GM18499 (cell line): Measurements from ENCODE around the gene PRDM16.

ENCODE experiments used
- ATAC-seq: cut with Tn5 transposase; IDR thresholded peaks from one replicate; pipeline ENCODE4 v1.9.1; 2021; ENCODE audit warnings: moderate number of reproducible peaks; ENCODE audit not compliant: insufficient read depth, unreplicated experiment

PRDM16 gene

DNA sequence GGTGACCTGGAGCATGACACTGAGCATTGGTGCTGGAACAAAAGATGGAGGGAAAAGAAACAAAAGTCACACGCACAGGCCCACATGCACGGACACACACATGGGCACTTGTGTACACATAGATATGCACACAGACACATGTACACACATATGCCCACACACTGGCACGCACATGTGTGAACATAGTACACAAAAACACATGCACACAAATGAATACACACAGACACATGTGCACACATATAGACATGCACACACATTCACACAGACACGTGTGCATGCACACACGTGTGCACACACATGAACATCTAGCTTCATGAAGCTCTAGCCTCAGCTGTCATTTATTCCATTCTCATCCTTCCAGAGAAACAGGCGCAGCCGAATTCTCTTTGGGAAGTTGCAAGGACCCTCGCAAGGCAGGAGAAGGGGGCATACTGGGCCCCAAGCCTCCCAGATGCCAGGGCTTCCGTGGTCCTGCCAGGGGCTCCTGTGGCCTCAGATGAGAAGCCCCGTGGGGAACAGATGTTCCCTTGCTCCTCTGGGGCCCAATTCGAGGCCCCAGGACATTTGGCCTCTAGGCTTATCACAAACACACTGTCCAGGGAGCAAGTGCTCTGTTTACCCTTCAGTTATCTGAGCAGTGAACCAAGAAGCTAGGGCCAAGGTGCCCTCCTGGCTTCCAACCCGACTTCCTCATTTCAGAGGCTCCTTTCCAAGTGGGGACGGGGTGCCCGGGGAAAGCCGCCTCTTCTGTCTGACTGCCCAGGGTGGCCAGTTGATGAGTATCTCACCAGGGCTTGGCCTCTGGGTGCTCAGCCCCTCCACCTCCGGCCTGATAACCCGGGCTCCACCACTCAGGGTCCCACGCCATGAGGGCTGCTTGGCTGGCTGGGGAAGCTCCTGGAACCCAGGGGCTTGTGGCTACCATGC is 269.1 kb downstream of the PRDM16 start:
- ATAC-seq, result no peak

DNA sequence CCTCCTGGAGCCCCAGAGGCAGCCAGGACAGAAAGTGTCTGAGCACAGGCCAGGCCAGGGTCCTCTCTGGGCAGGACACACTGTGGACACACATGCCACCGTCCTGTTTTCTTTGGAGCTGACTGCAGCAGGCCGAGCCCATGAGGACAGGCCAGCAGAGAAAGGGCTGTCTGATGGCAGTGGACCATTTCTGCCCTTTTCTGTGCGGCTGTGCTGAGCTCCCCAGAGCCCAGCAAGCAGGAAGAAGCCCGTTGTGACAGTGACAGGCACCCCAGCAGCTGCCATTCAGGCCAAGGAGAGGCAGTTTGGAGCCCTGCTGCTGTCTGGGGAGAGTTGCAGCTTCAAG is 269.7 kb downstream of the PRDM16 start:
- no peak for ATAC-seq

DNA sequence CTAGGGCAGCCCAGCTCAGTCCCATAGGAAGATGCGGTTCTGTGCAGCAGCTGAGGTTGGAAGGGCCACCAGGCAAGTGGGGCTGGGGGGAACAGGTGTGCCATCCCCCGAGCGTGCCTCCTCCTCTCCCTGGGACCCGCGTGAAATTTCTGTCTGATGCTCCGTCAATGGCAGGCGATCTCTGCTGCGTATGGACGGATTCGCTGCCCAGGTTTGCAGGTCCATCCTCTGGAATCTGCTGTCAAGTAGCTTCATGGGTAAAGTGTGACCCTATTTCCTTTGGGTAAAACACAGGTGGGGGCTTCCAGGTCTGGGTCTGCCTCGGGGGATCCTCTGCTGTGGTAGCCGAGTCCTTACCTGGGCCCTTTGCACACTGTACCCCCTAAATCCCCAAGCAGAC is 270.9 kb downstream of the PRDM16 start:
- ATAC-seq, result no peak

DNA sequence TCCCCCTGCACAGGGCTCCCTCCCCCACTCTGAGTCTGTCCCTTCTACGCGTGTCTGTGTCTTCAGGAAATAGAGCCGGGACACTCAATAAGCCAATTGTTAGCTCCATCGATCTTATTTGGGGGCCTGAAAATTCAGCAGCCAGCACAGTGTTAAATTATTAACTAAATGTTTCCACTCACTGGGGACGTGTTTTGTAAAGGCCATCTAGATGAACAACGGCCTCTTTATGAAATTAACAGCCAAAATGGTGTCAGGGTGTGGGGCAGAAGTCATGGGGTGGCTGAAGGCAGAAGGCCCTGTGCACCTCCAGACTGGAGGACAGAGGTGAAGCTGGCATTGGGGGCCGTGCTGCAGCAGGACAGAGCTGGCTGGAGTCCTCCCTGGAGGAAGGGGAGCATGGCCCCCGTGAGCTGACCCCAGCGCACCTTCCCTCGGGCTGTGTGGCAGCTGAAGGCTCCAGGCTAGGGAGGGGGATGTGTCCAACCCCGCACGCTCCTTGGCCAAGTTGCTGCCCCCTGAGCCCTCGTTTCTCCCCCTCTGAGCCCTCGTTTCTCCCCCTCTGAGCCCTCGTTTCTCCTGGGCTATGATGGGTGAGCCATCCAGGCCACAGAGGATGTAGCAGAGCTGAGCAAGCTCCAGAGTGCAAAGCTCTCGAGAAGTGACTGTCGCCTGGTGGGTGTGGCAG is 271.7 kb downstream of the PRDM16 start:
- no peak for ATAC-seq

DNA sequence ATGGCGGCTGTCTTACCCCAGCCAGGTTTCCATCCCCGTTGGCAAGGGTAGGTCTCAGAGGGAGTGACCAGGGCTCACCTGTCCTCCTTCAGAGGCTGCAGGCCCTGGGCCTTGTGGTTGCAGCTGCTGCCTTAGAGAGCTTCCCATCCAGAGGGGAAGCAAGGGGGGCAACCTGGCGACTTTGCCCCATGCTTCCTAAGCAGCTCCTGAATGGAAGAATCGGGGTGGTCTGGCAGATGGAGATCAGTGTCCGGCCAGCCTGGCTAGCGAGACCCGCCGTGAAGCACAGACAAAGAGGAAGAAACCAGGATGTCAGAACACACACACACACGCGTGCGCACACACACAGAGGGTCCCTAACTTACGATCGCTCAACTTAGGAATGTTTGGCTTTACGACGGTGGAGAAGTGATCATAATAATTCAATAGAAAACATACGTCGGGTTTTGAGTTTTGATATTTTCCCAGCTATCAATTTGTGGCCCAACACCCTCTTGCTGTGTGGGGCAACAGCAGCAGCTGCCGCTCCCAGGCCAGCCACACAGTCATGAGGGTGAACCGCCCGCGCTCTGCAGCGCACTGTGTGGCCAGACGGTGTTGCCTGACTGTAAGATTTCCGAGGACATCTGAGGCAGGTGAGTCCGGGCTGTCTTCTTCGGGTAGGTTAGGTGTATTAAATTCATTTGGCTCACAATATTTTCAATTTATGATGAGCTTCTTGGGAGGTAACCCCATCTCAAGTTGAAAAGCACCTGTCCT is 272.4 kb downstream of the PRDM16 start:
- ATAC-seq, result no peak

DNA sequence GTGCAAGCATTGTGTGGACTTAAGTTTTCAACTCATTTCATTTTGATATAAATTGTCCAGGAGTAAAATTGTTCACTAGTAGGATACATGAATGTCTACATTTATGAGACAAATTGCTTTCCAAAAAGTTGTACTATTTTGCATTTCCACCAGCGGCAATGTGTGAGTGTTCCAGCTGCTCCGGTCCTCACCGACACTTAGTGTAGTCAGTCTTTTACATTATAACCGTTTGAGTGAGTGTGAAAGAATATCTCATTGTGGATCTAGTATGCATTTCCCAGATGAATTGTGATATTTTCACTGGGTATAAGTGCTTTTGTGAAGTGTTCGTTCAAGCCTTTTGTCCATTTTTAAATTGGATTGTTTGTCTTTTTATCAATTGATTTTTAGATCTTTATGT is 274.0 kb downstream of the PRDM16 start:
- no peak for ATAC-seq

DNA sequence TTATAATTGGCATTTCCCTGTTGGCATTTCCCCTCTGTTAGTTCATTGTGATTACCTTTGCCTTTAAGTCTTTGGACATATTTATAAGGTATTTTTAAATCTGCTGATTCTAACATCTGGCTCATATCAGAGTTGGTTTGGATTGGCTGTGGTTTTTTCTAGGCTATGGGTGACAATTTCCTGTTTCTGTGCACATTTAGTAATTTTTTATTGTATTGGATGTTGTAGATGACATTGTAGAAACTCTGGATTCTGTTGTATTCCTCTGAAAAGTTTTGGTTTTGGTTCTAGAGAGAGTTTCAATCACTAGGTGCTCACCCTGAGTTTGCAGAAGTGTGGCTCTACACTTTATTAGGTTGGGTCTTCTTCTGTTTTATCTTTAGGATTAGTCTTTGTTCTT is 275.4 kb downstream of the PRDM16 start:
- no peak for ATAC-seq

DNA sequence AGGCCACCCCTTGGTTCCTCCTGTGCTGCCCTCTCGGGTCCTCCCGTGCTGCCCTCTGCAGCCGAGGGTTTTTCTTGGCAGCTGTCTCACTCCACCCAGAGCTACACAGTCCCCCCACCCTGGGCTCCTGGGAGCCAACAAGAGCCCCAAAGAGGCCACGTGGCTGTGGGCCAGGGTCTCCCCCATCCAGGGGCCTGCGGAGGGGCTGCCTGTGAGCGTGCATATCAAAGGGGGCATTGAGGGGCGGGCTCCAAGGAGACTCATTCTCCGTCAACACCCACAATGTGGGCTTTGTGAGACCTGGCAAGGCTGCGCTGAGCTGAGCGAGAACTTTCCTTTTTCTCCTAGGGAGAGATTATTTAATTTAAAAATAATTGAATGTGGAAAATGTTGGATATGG is 276.8 kb downstream of the PRDM16 start:
- ATAC-seq, result no peak

DNA sequence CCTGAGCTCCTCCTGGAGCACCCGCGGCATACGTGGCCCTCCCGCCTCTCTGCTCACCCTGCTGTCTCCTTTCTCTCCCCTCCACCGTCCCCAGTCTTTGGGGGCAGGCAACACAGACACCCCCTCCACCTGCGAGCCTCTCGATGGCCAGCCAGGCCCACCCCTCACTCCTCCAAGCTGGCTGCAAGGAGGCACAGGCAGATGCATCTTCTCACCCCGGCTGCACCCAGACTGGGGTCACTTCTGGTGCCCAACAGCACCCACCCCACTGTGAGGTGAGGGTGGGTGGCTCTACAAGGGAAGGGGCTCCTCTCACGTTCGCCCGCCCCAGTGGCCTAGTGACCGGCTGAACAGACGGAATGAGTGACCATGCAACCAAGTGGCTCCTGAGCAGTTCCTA is 277.5 kb downstream of the PRDM16 start:
- no peak for ATAC-seq

DNA sequence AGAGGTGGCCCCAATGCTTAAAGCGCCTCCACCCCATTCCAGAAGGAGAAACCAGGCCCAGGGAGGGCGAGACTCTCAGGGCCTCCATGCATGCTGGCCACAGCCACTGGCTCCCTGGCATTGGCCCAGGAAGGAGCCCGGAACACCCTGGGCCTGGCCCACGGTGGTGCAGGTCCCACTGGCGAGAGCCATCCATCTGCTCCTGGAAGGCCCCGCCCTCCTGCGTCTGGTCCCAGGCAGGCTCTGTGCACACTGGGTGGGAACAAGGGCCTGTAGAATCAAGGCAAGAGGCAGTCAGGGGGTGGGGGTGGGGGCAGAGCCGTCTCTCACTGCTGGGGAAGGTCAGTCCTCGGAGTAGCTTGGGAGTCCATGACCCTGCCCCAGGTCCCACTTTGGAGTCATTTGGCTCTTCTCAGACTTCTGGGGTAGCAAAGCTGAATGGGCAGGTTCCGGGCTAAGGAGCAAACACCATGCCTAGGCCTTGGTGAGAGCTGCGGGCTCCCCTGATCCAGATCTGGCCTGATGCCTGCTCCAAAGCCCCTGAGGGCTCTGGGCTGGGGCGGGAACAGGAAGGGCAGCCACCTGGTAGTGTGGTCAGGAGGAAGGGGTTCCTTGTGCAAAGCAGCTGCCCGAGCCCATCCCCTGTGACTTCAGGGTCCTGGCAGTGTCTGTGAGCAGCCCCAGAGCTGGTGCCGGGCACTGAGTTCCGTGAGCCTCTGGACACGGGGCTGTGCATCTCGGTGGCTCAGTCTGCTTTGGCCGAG is 278.4 kb downstream of the PRDM16 start:
- no peak for ATAC-seq

DNA sequence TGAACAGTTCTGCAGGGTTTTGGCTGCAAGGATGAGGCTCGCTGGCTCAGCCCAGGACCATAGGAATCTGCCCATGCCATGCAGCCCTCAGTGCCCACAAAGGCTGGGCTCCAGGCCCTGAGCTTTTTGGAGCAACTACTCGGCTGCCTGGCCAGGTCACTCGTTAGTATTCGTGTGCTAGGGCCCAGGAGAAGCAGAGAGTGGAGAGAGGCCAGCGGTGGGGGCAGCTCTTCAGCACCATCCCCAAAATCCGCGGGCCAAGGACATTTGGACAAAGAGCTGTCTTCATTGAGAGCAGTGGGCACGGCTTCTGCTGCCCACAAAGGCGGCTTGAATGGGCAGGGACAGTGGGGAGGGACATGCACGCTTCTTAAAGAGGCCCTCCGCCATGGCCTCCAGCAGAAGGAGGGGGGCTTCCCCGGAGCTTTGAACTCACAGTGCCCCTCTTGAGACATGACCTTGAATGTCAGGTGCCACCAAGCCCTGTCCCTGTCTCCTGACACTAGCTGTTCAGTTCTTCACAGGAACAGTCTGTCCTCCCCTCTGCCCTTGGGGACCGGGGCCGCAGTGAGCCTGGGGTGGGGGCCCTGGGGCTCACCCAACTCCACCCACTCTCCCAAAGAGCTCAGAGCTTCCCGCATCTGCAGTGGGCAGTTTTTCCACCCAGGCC is 279.3 kb downstream of the PRDM16 start:
- no peak for ATAC-seq

DNA sequence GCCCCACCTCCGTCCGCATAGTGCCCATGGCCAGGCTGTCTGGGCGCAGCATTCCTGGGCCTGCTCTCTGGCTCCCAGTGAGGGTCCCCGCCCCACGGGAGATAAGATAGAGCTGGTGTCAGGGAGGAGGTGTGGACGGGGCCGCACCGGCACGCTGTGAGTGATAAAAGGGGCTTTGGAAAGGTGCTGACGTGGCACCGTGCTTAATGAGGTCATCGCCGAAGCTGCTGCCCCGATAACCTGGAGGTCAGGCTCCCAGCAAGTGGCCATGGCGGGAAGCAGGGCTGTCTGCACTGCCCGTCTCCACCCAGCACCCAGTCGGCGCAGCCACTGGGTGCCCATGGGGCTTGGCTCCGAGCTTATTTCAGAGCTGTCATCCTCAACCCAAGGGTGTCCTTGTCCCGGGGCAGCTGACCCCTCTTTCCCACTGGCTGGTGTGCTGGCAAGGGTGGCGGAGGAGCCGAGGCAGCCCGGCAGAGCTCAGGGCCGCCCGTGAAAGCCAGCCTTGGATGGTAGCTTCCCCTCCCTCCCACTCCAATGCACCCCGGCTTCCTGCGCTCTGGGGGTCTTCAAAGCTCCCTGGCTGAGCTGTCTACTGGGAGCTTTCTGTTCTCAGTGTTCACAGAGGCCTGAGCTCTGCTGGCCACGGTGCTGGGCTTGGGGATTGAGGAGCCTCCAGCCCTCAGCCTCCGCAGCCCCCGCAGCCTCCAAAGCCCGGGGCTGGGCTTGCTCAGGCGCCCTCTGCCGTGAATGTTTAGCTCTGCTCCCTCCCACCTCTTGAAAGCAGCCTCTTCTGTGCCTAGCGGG is 280.4 kb downstream of the PRDM16 start:
- no peak for ATAC-seq

DNA sequence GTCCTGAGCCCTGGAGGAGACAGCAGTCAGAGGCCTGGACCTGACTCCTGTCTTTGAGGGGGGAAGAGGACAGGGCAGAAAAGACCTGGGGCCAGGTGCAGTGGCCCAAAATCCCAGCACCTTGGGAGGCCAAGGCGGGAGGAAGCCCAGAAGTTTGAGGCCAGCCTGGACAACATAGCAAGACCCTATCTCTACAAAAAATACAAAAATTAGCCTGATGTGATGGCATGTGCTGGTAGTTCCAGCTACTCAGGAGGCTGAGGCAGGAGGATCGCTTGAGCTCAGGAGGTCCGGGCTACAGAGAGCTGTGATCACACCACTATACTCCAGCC is 280.9 kb downstream of the PRDM16 start:
- ATAC-seq, result no peak

DNA sequence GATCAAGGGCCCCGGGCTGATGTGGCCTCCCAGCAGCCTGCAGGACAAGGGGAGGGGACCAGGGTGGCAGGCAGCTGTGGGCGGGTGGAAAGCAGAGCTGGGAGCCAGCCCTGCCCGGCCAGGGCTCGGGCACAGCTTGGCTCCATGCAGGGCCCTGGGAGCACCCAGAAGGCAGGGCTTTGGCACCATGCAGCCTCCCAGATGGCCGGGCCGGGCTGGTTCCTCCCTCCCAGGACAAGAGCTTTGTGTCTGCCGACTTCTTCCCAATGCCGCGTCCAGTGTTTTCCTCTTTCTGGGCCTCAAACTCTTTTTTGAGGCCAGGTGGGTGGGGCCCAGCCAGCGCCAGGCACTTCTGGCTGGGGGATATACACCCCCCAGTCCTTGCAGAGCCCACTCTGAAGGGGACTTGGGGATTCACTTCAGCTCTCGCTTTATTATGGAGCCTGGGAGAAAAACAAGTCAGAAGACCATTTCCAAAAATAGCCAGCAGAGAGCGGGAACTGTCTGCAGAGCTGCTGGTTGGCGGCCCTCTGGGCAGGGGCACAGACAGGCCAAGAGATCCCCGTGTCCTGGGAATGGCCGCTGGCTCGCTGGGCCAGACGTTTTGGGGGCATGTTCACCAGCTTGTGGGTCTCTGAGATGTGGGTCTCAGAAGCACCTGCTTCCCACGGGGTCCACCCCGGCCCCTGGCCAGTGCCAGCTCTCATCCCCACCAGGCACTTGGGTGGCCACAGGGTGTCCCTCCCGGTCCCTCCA is 281.7 kb downstream of the PRDM16 start:
- ATAC-seq, result no peak

DNA sequence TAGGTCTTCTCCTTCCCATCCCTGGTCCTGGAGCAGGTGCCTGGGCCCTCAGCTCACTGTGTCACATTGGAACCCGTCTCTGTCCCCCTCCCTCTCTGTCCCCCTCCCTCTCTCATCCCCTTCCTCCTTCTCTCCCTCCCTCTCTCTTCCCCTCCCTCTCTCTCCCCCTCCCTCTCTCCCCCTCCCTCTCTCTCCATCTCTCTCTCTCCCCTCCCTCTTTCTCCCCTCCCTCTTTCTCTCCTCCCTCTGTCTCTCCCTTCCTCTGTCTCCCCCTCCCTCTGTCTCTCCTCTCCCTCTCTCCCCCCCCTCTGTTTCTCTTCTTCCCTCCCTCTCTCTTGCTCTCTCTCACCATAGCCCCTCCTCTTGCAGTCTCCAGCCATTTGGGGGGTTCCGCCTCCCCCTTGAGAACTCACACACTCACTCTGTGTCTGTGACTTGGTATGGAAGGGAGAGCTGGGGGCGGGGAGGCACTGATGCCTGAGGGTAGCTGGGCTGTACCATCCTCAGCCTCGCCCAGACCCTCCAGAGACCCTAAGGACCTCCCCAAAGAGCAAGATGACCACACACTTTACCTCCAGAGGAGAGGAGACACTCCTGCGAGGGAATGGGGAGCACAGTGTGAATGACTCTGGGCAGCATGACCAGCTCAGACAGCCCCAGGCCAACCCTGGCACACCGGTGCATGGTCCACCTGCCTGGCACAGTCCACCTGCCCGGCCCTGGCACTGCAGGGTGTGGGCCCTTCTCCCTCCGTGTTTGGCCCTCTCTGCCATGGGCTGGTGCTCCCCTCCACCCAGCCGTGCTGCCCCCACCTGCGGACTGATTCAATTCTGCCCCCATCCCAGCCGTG is 282.7 kb downstream of the PRDM16 start:
- ATAC-seq, result no peak

DNA sequence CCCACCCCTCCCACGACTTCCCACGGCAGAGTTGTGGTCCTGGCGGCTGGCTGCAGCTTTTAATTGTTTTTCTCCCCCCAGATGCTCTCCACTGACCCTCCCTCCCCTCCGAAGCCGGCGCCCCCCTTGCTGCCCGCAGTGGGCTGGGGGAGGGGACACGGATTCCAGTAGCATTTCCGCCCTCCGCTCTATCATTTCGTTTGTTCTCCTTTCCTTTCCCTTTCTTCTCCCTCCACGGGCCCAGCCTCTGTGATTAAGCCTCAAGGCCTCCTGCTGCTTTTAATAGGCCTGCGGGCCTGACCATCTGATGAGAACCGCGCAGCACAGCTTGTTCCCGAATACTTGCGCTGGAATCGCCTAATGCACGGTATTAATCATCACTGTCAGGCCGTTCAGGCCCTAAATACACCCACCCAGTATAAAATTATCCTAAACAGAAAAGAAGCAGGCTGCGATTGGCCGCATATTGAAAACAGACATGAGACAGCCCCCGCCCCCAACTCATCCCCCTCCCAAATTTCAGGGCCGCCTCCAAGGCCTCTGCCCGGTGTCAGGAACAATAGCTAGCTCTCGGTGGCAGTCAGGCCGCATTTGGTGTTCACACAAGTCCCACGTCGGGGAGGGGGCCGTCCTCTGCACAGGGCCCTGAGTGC is 283.4 kb downstream of the PRDM16 start:
- no peak for ATAC-seq

DNA sequence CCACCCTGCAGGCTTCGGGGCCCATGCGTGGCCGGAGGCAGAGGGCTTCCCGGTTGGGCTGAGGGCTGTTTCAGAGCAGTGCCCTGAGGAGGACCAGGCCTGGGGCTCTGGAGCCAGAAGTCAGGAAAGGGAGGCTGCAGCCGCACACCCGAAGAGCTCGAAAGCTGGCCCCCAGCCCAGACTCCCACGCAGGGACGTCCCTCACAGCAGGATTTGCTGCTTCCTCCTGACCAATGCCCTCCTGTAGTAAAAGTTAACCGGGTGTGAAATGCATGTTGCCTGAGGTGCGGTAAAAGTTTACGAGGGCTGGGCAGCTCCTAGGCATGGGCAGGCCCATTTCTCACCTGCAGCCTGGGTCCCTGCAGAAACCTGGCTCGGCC is 283.9 kb downstream of the PRDM16 start:
- ATAC-seq, result no peak
